Esophagus squamous epithelium (tissue), 5 donors: ENCODE measurements around the gene CCDC40. TPM values are rescaled to one million over a fixed set of nuclear protein-coding genes. Genes with fewer than 3 reads are reported as not detected.

Source experiments
- DNase-seq: peaks from one replicate; lab custom pipeline; 2025; lab: John Stamatoyannopoulos, UW
- H3K27ac ChIP-seq, 4 donors: fragments of 200-600 bp; sonication (generic); one replicate each; pipeline ENCODE4 v1.5.1; 2016 to 2019; ENCODE audit warnings: mild to moderate bottlenecking in 1 of 4
- H3K27me3 ChIP-seq, 4 donors: fragments of 200-600 bp; sonication (generic); 1 replicate in 3 of 4; 2 replicates in 1 of 4; pipeline versions ENCODE4 v1.5.1 to v1.6.0; 2017 to 2021; ENCODE audit warnings: antibody characterized with exemption in 1 of 4
- H3K36me3 ChIP-seq, 3 donors: fragments of 200-600 bp; sonication (generic); one replicate each; pipeline ENCODE4 v1.5.1; 2016 to 2019
- H3K4me1 ChIP-seq, 3 donors: fragments of 200-600 bp; sonication (generic); one replicate each; pipeline ENCODE4 v1.5.1; 2017 to 2019
- H3K4me3 ChIP-seq, 4 donors: fragments of 200-600 bp; sonication (generic); 1 replicate in 3 of 4; 2 replicates in 1 of 4; pipeline ENCODE4 v1.5.1; 2016 to 2019; ENCODE audit warnings: mild to moderate bottlenecking in 2 of 4, moderate library complexity in 1 of 4
- H3K9me3 ChIP-seq, 3 donors: fragments of 200-600 bp; sonication (generic); one replicate each; pipeline ENCODE4 v1.5.1; 2016 to 2019
- CTCF ChIP-seq, 6 experiments: fragments of 450-650 bp in 4 of 6; fragments of 200-600 bp in 2 of 6; sonication (generic) in 2 of 6; IDR thresholded peaks; one replicate each; pipeline ENCODE4 v1.5.1; 2016 to 2019; ENCODE audit warnings: antibody characterized with exemption in 6 of 6, mild to moderate bottlenecking in 4 of 6, moderate library complexity in 4 of 6
- POLR2A ChIP-seq, 4 donors: fragments of 450-650 bp; IDR thresholded peaks; one replicate each; pipeline ENCODE4 v1.6.1; 2017; ENCODE audit warnings: antibody characterized with exemption in 4 of 4, mild to moderate bottlenecking in 4 of 4, moderate library complexity in 3 of 4
- WGBS, 2 donors: methylation state at CpG; one replicate each; pipeline ENCODE4 v1.1.5; 2018; 5-methylcytosine and 5-hydroxymethylcytosine counted together
- intact Hi-C: fragments of 100-400 bp; cut with DNase I; formaldehyde crosslinking; loops from one replicate; pipeline ENCODE4 v1.15.0; 2022
- total RNA-seq, 4 donors: library from RNA; depleted of rRNA; stranded (reverse); fragments of >200 nt; gene quantifications; one replicate each; pipeline ENCODE4 v1.1.0, GENCODE V29; 2016
- donor health status: DM: yes; HTN: yes; CAD: no.

The CCDC40 gene
- total RNA-seq, 4 donors from 2014 or later, result 0.32 to 3.9 (median 2.1) TPM

GRCh38 chr17:80049986-80050385, 13.5 kb downstream of the CCDC40 start:
- no peaks in the 10 kb centered on the region for H3K9me3 ChIP-seq
- no peak overlapping the region for H3K27ac ChIP-seq
- H3K27me3 ChIP-seq, result no peaks in the 10 kb centered on the region
- peaks cover 0 to 10% (median 0%) of the 10 kb centered on the region in 3 donors for H3K4me1 ChIP-seq
- no peaks in the 10 kb centered on the region for H3K36me3 ChIP-seq
- TF ChIP-seq POLR2A (IDR thresholded peaks at IDR 0.05) (no peak), CTCF (IDR thresholded peaks at IDR 0.05) (no peak)
- no peak overlapping the region for H3K4me3 ChIP-seq
- 90 to 98% methylated on average over 15 to 16 of the region's 21 CpGs for WGBS, 2 donors
- no peak for DNase-seq
- intact Hi-C loops, result no loop called here

GRCh38 chr17:80050706-80051105, 14.3 kb downstream of the CCDC40 start:
- Histone ChIP-seq H3K27me3 (no peaks in the 10 kb centered on the region), H3K27ac (no peak overlapping the region), H3K9me3 (no peaks in the 10 kb centered on the region), H3K4me1 (peaks cover 0 to 10% (median 0%) of the 10 kb centered on the region in 3 donors), H3K4me3 (no peak overlapping the region), H3K36me3 (no peaks in the 10 kb centered on the region)
- intact Hi-C loops, result no loop called here
- 86 to 92% methylated on average over 15 to 16 of the region's 16 CpGs for WGBS, 2 donors
- TF ChIP-seq CTCF (IDR thresholded peaks at IDR 0.05) (no peak), POLR2A (IDR thresholded peaks at IDR 0.05) (no peak)
- no peak for DNase-seq

GRCh38 chr17:80051681-80052080, 15.2 kb downstream of the CCDC40 start:
- DNase-seq, result no peak
- WGBS, 2 donors, result 70 to 100% methylated on average over 2 to 5 of the region's 11 CpGs

GRCh38 chr17:80053102-80053501, 16.7 kb downstream of the CCDC40 start:
- TF ChIP-seq POLR2A (IDR thresholded peaks at IDR 0.05) (no peak), CTCF (IDR thresholded peaks at IDR 0.05) (no peak)
- H3K27ac ChIP-seq, result peak overlapping the region in 2 of 4 donors; percentile 25 to 54
- no peaks in the 10 kb centered on the region for H3K9me3 ChIP-seq

More at GRCh38 chr17:80051681-80052080, 15.2 kb downstream of the CCDC40 start:
- TF ChIP-seq CTCF (IDR thresholded peaks at IDR 0.05) (no peak), POLR2A (IDR thresholded peaks at IDR 0.05) (no peak)
- Histone ChIP-seq H3K27me3 (no peaks in the 10 kb centered on the region), H3K4me1 (peaks cover 0 to 10% (median 0%) of the 10 kb centered on the region in 3 donors), H3K27ac (no peak overlapping the region), H3K4me3 (no peak overlapping the region), H3K9me3 (no peaks in the 10 kb centered on the region), H3K36me3 (no peaks in the 10 kb centered on the region)
- intact Hi-C loops, result no loop called here

GRCh38 chr17:80055597-80055996, 19.2 kb downstream of the CCDC40 start:
- no peak for DNase-seq
- Histone ChIP-seq H3K27me3 (no peaks in the 10 kb centered on the region), H3K36me3 (peaks cover 0 to 6% (median 0%) of the 10 kb centered on the region in 3 donors), H3K4me3 (no peak overlapping the region), H3K4me1 (peaks cover 0 to 17% (median 0%) of the 10 kb centered on the region in 3 donors), H3K27ac (no peak overlapping the region), H3K9me3 (no peaks in the 10 kb centered on the region)
- 84 to 91% methylated on average over 9 of the region's 9 CpGs for WGBS, 2 donors
- TF ChIP-seq CTCF (IDR thresholded peaks at IDR 0.05) (no peak), POLR2A (IDR thresholded peaks at IDR 0.05) (no peak)
- intact Hi-C loops, result no loop called here

More at GRCh38 chr17:80053102-80053501, 16.7 kb downstream of the CCDC40 start:
- DNase-seq, result no peak
- no peak overlapping the region for H3K4me3 ChIP-seq
- H3K36me3 ChIP-seq, result no peaks in the 10 kb centered on the region
- intact Hi-C loops, result no loop called here
- no peaks in the 10 kb centered on the region for H3K27me3 ChIP-seq
- WGBS, 2 donors, result 88 to 92% methylated on average over 10 of the region's 10 CpGs
- peaks cover 0 to 10% (median 0%) of the 10 kb centered on the region in 3 donors for H3K4me1 ChIP-seq
